Left ventricle myocardium inferior (tissue), 1 donor: ENCODE data around the gene PLXNB2. TPM values are rescaled to one million over a fixed set of nuclear protein-coding genes. Genes with fewer than 3 reads are reported as not detected.

ENCODE experiments used
- DNase-seq: peaks from one replicate; pipeline ENCODE4 v3.0.0-alpha.2; 2020
- H3K27ac ChIP-seq: fragments of 200-600 bp; replicated peaks from 2 replicates; pipeline ENCODE4 v1.8.0; 2021
- H3K27me3 ChIP-seq: fragments of 200-600 bp; 2 replicates; pipeline ENCODE4 v1.8.0; 2021; ENCODE audit warnings: low read depth
- H3K36me3 ChIP-seq: fragments of 200-600 bp; 2 replicates; pipeline ENCODE4 v1.8.0; 2021
- H3K4me1 ChIP-seq: fragments of 200-600 bp; 2 replicates; pipeline ENCODE4 v1.8.0; 2021
- H3K4me3 ChIP-seq: fragments of 200-600 bp; 2 replicates; pipeline ENCODE4 v1.8.0; 2021; ENCODE audit warnings: mild to moderate bottlenecking, moderate library complexity
- H3K9me3 ChIP-seq: fragments of 200-600 bp; replicated peaks from 2 replicates; pipeline ENCODE4 v1.8.0; 2021
- CTCF ChIP-seq: fragments of 200-600 bp; IDR thresholded peaks from 2 replicates; pipeline ENCODE4 v1.8.0; 2021; ENCODE audit warnings: antibody characterized with exemption, mild to moderate bottlenecking, borderline replicate concordance
- intact Hi-C: fragments of 100-400 bp; cut with micrococcal nuclease; formaldehyde crosslinking; loops from one replicate; pipeline ENCODE4 v1.11.0; 2022
- total RNA-seq: library from RNA; stranded (reverse); fragmentation: NEBNext Ultra II Directional; extraction: Animal tissue kit (Norgen Biotek cat#: 25700); gene quantifications from one replicate; pipeline ENCODE4 v1.2.1, GENCODE V29; 2021
- donor health status: DM: no; HTN: yes; CAD: no; lungs with severe emphysema.

Gene PLXNB2
- total RNA-seq, 1 donor from 2014 or later, result 50.2 TPM

- TF ChIP-seq CTCF, result no peak
- no peak for DNase-seq
These were observed 80.6 kb downstream of the PLXNB2 start for GRCh38 chr22:50226875-50227165.

GRCh38 chr22:50226063-50226874 is 81.2 kb downstream of the PLXNB2 start:
- DNase-seq, result no peak

More at GRCh38 chr22:50226875-50227165, 80.6 kb downstream of the PLXNB2 start:
- H3K9me3 ChIP-seq, result no peaks in the 10 kb centered on the region
- intact Hi-C loops, result no loop called here
- no peak overlapping the region for H3K4me3 ChIP-seq
- H3K27me3 ChIP-seq, result no peaks in the 10 kb centered on the region
- no peaks in the 10 kb centered on the region for H3K4me1 ChIP-seq
- H3K27ac ChIP-seq, result no peak overlapping the region
- H3K36me3 ChIP-seq, result peaks cover 72% of the 10 kb centered on the region

GRCh38 chr22:50225200-50225969 is 82.1 kb downstream of the PLXNB2 start:
- Histone ChIP-seq H3K4me3 (no peak overlapping the region), H3K27me3 (no peaks in the 10 kb centered on the region), H3K4me1 (no peaks in the 10 kb centered on the region), H3K9me3 (no peaks in the 10 kb centered on the region), H3K36me3 (peaks cover 86% of the 10 kb centered on the region), H3K27ac (no peak overlapping the region)
- intact Hi-C loops, result no loop called here
- TF ChIP-seq CTCF, result no peak
- no peak for DNase-seq

More at GRCh38 chr22:50226063-50226874, 81.2 kb downstream of the PLXNB2 start:
- no peak for TF ChIP-seq CTCF
- Histone ChIP-seq H3K9me3 (no peaks in the 10 kb centered on the region), H3K36me3 (peaks cover 77% of the 10 kb centered on the region), H3K27me3 (no peaks in the 10 kb centered on the region), H3K4me3 (no peak overlapping the region), H3K27ac (no peak overlapping the region), H3K4me1 (no peaks in the 10 kb centered on the region)
- intact Hi-C loops, result no loop called here

Other genes starting within 250 kb of the PLXNB2 start
- not detected for gene TTLL8, start 249.3 kb downstream of the PLXNB2 start, total RNA-seq
- 0.66 TPM for gene MLC1, start 222.2 kb downstream of the PLXNB2 start, total RNA-seq
- gene MOV10L1, start 217.6 kb downstream of the PLXNB2 start, total RNA-seq, result 0.49 TPM
- 0.58 TPM for gene PANX2, start 136.9 kb downstream of the PLXNB2 start, total RNA-seq
- gene TRABD, start 121.7 kb downstream of the PLXNB2 start, total RNA-seq, result 21.0 TPM
- 15.0 TPM for gene SELENOO, start 106.6 kb downstream of the PLXNB2 start, total RNA-seq
- gene TUBGCP6, start 62.6 kb downstream of the PLXNB2 start, total RNA-seq, result 18.3 TPM
- gene HDAC10, start 56.4 kb downstream of the PLXNB2 start, total RNA-seq, result 13.6 TPM
- gene MAPK12, start 46.0 kb downstream of the PLXNB2 start, total RNA-seq, result 17.2 TPM
- 7.8 TPM for gene MAPK11, start 37.3 kb downstream of the PLXNB2 start, total RNA-seq
- 1.2 TPM for gene DENND6B, start 19.4 kb upstream of the PLXNB2 start, total RNA-seq
- 38.6 TPM for gene PPP6R2, start 35.7 kb upstream of the PLXNB2 start, total RNA-seq
- gene SBF1, start 167.4 kb upstream of the PLXNB2 start, total RNA-seq, result 55.8 TPM
- not detected for gene ADM2, start 173.9 kb upstream of the PLXNB2 start, total RNA-seq
- gene MIOX, start 179.2 kb upstream of the PLXNB2 start, total RNA-seq, result not detected
- gene LMF2, start 200.1 kb upstream of the PLXNB2 start, total RNA-seq, result 23.4 TPM
- gene NCAPH2, start 200.6 kb upstream of the PLXNB2 start, total RNA-seq, result 27.7 TPM
- not detected for gene SCO2, start 218.0 kb upstream of the PLXNB2 start, total RNA-seq
- 11.6 TPM for gene TYMP, start 222.4 kb upstream of the PLXNB2 start, total RNA-seq
- not detected for gene KLHDC7B, start 238.3 kb upstream of the PLXNB2 start, total RNA-seq